ENCODE data around the gene NTMT1. TPM values are rescaled to one million over a fixed set of nuclear protein-coding genes. Genes with fewer than 3 reads are reported as not detected.

NTMT1 gene
- total RNA-seq, 1 experiment from 2014 or later: 84.8 TPM

DNA sequence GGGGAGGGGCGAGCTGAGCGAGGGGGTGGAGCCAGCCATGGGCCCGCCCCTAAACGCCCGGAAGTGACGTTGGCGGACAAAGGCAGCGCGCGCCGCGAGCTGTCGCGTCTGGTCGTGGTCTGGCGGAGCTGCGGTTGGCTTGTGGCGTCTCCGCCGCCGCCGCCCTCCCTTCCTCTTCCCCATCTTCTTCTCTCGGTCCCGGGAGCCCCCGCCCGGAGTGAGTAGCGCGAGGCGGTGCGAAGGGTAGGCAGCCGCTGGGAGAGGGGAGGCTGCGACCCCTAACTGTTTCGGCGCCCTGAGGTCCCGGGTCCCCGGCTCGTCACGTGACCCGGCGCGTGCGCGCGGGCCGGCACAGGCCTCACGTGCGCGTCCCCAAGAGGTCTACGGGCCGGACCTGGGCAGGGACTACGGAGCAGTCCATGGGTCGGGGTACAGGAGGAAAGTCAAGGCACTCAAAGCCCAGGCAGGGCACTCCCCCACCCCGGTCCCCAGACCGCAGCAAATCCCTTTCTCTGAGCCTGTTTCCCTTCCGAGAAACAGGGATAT lies at the start of gene NTMT1 (continued):
- TF ChIP-seq, protein P1, sequence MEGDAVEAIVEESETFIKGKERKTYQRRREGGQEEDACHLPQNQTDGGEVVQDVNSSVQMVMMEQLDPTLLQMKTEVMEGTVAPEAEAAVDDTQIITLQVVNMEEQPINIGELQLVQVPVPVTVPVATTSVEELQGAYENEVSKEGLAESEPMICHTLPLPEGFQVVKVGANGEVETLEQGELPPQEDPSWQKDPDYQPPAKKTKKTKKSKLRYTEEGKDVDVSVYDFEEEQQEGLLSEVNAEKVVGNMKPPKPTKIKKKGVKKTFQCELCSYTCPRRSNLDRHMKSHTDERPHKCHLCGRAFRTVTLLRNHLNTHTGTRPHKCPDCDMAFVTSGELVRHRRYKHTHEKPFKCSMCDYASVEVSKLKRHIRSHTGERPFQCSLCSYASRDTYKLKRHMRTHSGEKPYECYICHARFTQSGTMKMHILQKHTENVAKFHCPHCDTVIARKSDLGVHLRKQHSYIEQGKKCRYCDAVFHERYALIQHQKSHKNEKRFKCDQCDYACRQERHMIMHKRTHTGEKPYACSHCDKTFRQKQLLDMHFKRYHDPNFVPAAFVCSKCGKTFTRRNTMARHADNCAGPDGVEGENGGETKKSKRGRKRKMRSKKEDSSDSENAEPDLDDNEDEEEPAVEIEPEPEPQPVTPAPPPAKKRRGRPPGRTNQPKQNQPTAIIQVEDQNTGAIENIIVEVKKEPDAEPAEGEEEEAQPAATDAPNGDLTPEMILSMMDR (IDR thresholded peaks at IDR 0.05 in 2 of 3, conservative IDR thresholded peaks at IDR 0.05 in 1 of 3; ENCODE audit: borderline replicate concordance in 1 of 3, insufficient read depth in 1 of 3, low read depth in 2 of 3, low read length in 2 of 3): no peak

GRCh38 chr9:129576546-129577543 lies 49.1 kb upstream of the NTMT1 start:
- H3K9ac ChIP-seq (ENCODE audit: low read length): no peak overlapping the region
- intact Hi-C loops (cut with micrococcal nuclease): no loop called here
- ChIA-PET CTCF (no interaction called here), RAD21 (ENCODE audit: low non-redundant PET in 1 of 2, low total read pairs in 2 of 2, uncharacterized antibody in 2 of 2, unreplicated experiment in 2 of 2) (no interaction called here), POLR2A (no interaction called here)
- H3K27ac ChIP-seq (ENCODE audit: low read depth, low read length): no peak overlapping the region; the same call in 1 of the 2 replicates
- no peaks in the 10 kb centered on the region for H3K27me3 ChIP-seq (ENCODE audit: insufficient read depth, low read length)
- H3K36me3 ChIP-seq (ENCODE audit: control insufficient read depth in 1 of 2, insufficient read depth in 2 of 2, low read length in 2 of 2): no peaks in the 10 kb centered on the region
- H3K4me2 ChIP-seq (ENCODE audit: low read length): no peak overlapping the region
- H3K9me2 ChIP-seq (ENCODE audit: insufficient read depth): no peaks in the 10 kb centered on the region
- no peaks in the 10 kb centered on the region for H3K79me2 ChIP-seq (ENCODE audit: insufficient read depth, low read length)
- no TSS peak for BruUV-seq (replicated peaks)
- peaks cover 0 to 16% of the 10 kb centered on the region in 2 experiments; a peak in 1 of 4 replicates for H3K9me3 ChIP-seq (ENCODE audit: control insufficient read depth in 1 of 2, insufficient read depth in 1 of 2, low read depth in 1 of 2, low read length in 2 of 2)
- no peaks in the 10 kb centered on the region for H4K20me1 ChIP-seq (ENCODE audit: insufficient read depth)
- no peak overlapping the region for H3K4me3 ChIP-seq (replicated peaks in 1 of 2; ENCODE audit: low read depth in 1 of 2, low read length in 2 of 2)
- DNase-seq (ENCODE audit: low read depth, low spot score): no peak
- ATAC-seq: no peak
- H2AFZ ChIP-seq (ENCODE audit: low read depth, low read length, poor library complexity, severe bottlenecking): no peak overlapping the region
- peaks cover 5 to 29% of the 10 kb centered on the region in 2 experiments; a peak in 3 of 4 replicates for H3K4me1 ChIP-seq (ENCODE audit: control insufficient read depth in 1 of 2, insufficient read depth in 2 of 2, low read length in 2 of 2)
- no peak for TF ChIP-seq SIN3A (IDR thresholded peaks at IDR 0.05; ENCODE audit: low read depth)
- no peak for TF ChIP-seq EZH2 (IDR thresholded peaks at IDR 0.05)
- TF ChIP-seq, protein P2, sequence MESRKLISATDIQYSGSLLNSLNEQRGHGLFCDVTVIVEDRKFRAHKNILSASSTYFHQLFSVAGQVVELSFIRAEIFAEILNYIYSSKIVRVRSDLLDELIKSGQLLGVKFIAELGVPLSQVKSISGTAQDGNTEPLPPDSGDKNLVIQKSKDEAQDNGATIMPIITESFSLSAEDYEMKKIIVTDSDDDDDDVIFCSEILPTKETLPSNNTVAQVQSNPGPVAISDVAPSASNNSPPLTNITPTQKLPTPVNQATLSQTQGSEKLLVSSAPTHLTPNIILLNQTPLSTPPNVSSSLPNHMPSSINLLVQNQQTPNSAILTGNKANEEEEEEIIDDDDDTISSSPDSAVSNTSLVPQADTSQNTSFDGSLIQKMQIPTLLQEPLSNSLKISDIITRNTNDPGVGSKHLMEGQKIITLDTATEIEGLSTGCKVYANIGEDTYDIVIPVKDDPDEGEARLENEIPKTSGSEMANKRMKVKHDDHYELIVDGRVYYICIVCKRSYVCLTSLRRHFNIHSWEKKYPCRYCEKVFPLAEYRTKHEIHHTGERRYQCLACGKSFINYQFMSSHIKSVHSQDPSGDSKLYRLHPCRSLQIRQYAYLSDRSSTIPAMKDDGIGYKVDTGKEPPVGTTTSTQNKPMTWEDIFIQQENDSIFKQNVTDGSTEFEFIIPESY (IDR thresholded peaks at IDR 0.05; ENCODE audit: extremely low read depth, insufficient replicate concordance, low read length): no peak
- TF ChIP-seq ELF1 (IDR thresholded peaks at IDR 0.05; ENCODE audit: borderline replicate concordance, low read depth): no peak
- TF ChIP-seq CBX3 (IDR thresholded peaks at IDR 0.05; ENCODE audit: low read depth): no peak
- TF ChIP-seq, protein P3, sequence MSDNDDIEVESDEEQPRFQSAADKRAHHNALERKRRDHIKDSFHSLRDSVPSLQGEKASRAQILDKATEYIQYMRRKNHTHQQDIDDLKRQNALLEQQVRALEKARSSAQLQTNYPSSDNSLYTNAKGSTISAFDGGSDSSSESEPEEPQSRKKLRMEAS (IDR thresholded peaks at IDR 0.05): no peak
- no peak for TF ChIP-seq POLR2AphosphoS5 (IDR thresholded peaks at IDR 0.05; ENCODE audit: low read depth, low read length)
- TF ChIP-seq, protein P1 (IDR thresholded peaks at IDR 0.05 in 2 of 3, conservative IDR thresholded peaks at IDR 0.05 in 1 of 3; ENCODE audit: borderline replicate concordance in 1 of 3, insufficient read depth in 1 of 3, low read depth in 2 of 3, low read length in 2 of 3): no peak
- TF ChIP-seq FOSL1 (IDR thresholded peaks at IDR 0.05; ENCODE audit: low read depth): no peak
- no peak for TF ChIP-seq EGR1 (IDR thresholded peaks at IDR 0.05; ENCODE audit: low read depth)
- TF ChIP-seq YY1 (IDR thresholded peaks at IDR 0.05; ENCODE audit: extremely low read depth, insufficient replicate concordance, low read depth, low read length): no peak
- no peak for TF ChIP-seq TCF7L2 (IDR thresholded peaks at IDR 0.05; ENCODE audit: borderline replicate concordance, extremely low read depth, insufficient read depth, insufficient read length)
- TF ChIP-seq EZH2phosphoT487 (IDR thresholded peaks at IDR 0.05; ENCODE audit: borderline replicate concordance): no peak
- TF ChIP-seq SP1 (IDR thresholded peaks at IDR 0.05; ENCODE audit: low read depth): no peak
- no peak for TF ChIP-seq RAD21 (IDR thresholded peaks at IDR 0.05; ENCODE audit: low read depth)
- TF ChIP-seq SRF (IDR thresholded peaks at IDR 0.05; ENCODE audit: low read depth): no peak

All from HCT116 (cell line).